Glutamatergic neuron (in vitro differentiated cells): Measurements from ENCODE around the gene TGFBR3. TPM values are rescaled to one million over a fixed set of nuclear protein-coding genes. Genes with fewer than 3 reads are reported as not detected.

ENCODE experiments used
- DNase-seq: peaks from one replicate; pipeline ENCODE4 v3.0.0; 2022
- H3K27ac Mint-ChIP-seq: one replicate; pipeline ENCODE4 v1.8.0; 2020; ENCODE audit warnings: mild to moderate bottlenecking, mixed read lengths, inconsistent platforms; ENCODE audit not compliant: unreplicated experiment
- H3K27me3 Mint-ChIP-seq: one replicate; pipeline ENCODE4 v1.8.0; 2020; ENCODE audit warnings: mild to moderate bottlenecking, moderate library complexity, mixed read lengths, inconsistent platforms; ENCODE audit not compliant: unreplicated experiment
- H3K36me3 Mint-ChIP-seq: one replicate; pipeline ENCODE4 v1.8.0; 2020; ENCODE audit warnings: mild to moderate bottlenecking, mixed read lengths, inconsistent platforms; ENCODE audit not compliant: unreplicated experiment
- H3K4me1 Mint-ChIP-seq: one replicate; pipeline ENCODE4 v1.8.0; 2020; ENCODE audit warnings: mild to moderate bottlenecking, low read depth, mixed read lengths, inconsistent platforms; ENCODE audit not compliant: unreplicated experiment
- H3K4me3 Mint-ChIP-seq: one replicate; pipeline ENCODE4 v1.8.0; 2020; ENCODE audit warnings: mild to moderate bottlenecking, mixed read lengths, inconsistent platforms; ENCODE audit not compliant: unreplicated experiment
- H3K9me3 Mint-ChIP-seq: one replicate; pipeline ENCODE4 v1.8.0; 2020; ENCODE audit warnings: mild to moderate bottlenecking, moderate library complexity, mixed read lengths, inconsistent platforms; ENCODE audit not compliant: unreplicated experiment
- CTCF ChIP-seq: fragments of 200-600 bp; sonication (generic); IDR thresholded peaks from one replicate; pipeline ENCODE4 v1.5.0; 2021; ENCODE audit not compliant: partially characterized antibody, unreplicated experiment
- total RNA-seq: library from RNA; stranded (reverse); fragmentation: NEBNext Ultra II Directional; extraction: Animal tissue kit (Norgen Biotek cat#: 25700); gene quantifications from one replicate; pipeline ENCODE4 v1.2.1, GENCODE V29; 2021; ENCODE audit not compliant: unreplicated experiment

Gene TGFBR3
- total RNA-seq, 1 donor from 2014 or later, result 0.98 TPM

DNA sequence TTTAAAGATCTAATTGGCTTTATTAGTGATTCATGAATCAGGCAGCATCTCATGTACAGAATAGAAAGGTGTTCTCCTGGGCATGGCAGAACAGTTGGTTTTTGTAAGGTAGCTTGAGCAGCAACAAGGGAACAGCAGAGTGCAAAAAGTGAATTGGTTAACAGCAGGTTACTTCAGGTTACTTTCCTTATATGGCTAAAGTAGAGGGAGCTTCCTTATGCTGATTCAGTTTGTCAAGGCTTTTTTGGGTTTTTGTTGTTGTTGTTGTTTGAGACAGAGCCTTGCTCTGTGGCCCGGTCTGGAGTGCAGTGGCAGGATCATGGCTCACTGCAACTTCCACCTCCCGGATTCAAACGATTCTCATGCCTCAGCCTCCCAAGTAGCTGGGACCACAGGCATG lies 252.5 kb downstream of the TGFBR3 start:
- no peak overlapping the region for H3K4me3 Mint-ChIP-seq
- peaks cover 2% of the 10 kb centered on the region for H3K9me3 Mint-ChIP-seq
- H3K4me1 Mint-ChIP-seq, result no peaks in the 10 kb centered on the region
- TF ChIP-seq CTCF, result no peak
- no peak for DNase-seq
- no peak overlapping the region for H3K27ac Mint-ChIP-seq
- H3K36me3 Mint-ChIP-seq, result no peaks in the 10 kb centered on the region
- H3K27me3 Mint-ChIP-seq, result peaks cover 3% of the 10 kb centered on the region

- Mint-ChIP-seq H3K4me1 (no peaks in the 10 kb centered on the region), H3K9me3 (peaks cover 2% of the 10 kb centered on the region), H3K36me3 (no peaks in the 10 kb centered on the region), H3K27ac (no peak overlapping the region), H3K4me3 (no peak overlapping the region), H3K27me3 (peaks cover 3% of the 10 kb centered on the region)
- DNase-seq, result no peak
- no peak for TF ChIP-seq CTCF
These were observed 254.1 kb downstream of the TGFBR3 start for GRCh38 chr1:91631718-91632330.

- Mint-ChIP-seq H3K4me1 (no peaks in the 10 kb centered on the region), H3K4me3 (no peak overlapping the region), H3K27me3 (peaks cover 3% of the 10 kb centered on the region), H3K9me3 (peaks cover 2% of the 10 kb centered on the region), H3K36me3 (no peaks in the 10 kb centered on the region), H3K27ac (no peak overlapping the region)
- no peak for DNase-seq
- no peak for TF ChIP-seq CTCF
These were observed 255.1 kb downstream of the TGFBR3 start for GRCh38 chr1:91630803-91631202.

Other genes with a start within 250 kb of the TGFBR3 start
- not detected for gene BRDT, start 63.2 kb upstream of the TGFBR3 start, total RNA-seq
- gene EPHX4, start 143.8 kb upstream of the TGFBR3 start, total RNA-seq, result 0.29 TPM
- gene SETSIP, start 189.3 kb upstream of the TGFBR3 start, total RNA-seq, result not detected
- gene BTBD8, start 194.2 kb upstream of the TGFBR3 start, total RNA-seq, result 13.4 TPM